GM18498 (cell line): Measurements from ENCODE around the gene IFT122.
A peak's percentile ranks its signal among the peaks of the same experiment; 100 is the strongest.
"Not testable (repeated sequence)": the region's sequence is repeated elsewhere in the genome, so short reads cannot be mapped to it uniquely, and the experiment has no call there.

Experiments used
- ATAC-seq: cut with Tn5 transposase; IDR thresholded peaks from one replicate; pipeline ENCODE4 v1.9.1; 2021; ENCODE audit warnings: mild to moderate bottlenecking, moderate library complexity; ENCODE audit not compliant: unreplicated experiment

The IFT122 gene

DNA sequence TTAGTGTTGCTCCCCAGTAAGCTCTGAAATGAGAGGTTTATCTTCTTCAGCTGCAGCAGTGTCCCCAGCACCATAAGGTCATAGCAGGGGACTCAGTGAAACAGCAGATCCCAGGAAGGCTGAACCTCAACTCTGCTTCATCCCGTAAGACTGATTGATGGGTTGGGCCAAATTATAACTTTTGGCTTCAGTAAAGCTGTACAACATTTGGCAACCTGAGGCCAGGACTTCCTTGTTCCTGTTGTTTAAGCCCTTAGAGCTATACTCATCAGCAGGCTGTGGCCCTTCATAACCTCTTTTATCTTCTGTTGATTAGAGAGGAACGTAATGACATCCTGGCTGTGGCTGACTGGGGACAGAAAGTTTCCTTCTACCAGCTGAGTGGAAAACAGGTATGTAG, 29.0 kb downstream of the IFT122 start:
- ATAC-seq, result no peak

DNA sequence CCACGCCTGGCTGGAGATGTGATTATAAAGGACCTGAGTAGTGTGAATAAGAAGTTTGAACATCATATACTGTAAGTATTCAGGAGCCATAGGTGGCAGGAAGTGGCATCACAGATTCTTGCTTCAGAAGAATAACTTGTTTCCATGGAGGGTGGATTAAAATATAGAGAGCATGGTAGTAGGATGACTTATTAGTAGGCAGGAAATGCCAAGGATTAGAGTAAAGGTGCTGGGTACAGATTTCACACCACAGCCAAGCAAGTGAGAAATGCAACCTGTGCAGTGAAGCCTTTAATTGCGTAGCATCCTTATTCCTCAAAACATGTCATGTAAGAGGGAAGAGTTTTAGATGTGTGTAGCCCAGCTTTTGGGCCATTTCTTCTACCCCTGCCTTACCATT, 30.8 kb downstream of the IFT122 start:
- ATAC-seq, result no peak

DNA sequence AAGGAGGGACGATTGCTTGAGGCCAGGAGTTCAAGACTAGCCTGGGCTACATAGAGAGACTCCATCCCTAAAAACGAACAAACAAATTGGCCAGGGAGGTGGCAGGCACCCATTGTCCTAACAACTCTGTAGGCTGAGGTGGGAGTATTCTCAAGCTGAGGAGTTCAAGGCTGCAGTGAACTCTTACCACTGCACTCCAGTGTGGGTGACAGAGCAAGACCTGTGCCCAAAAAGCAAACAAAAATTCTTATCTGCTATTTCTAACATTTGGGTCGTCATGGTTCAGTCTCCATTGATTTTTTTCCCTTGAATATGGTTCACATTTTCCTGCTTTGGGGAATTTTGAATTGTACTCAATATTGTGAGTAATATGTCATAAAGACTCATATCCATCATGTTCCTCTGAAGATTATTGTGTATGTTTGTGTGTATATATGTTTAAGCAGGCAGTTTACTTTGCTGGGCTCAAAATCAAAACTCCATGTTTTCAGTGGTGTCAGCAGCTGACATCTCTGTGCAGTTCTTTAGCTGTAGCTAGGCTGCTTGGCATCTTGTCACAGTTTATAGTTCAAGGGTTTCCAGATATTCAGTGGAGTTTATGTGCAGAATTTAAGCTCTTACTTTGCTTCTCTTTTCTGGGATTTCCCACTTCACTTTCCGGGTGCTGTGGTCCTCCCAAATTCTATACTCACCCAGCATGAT, 33.2 kb downstream of the IFT122 start:
- ATAC-seq, result no peak

DNA sequence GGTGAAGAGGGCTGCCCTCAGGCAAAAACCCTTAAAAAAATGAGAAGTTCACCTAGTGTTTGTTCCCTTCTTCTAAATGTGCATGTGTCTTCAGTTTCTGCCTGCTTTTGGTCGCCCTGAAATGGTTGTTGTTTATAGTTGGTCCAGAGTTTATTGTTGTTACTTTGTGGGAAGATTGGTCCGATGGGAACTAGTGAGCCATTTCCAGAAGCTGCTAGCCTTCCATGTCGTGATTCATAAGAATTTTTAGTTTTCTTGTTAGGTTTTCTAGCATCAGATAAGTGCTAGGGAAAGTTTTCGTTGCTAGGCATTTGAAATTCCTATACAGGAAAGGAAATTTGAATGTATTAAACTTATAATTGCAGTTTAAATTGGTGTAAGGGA, 33.7 kb downstream of the IFT122 start:
- no peak for ATAC-seq

DNA sequence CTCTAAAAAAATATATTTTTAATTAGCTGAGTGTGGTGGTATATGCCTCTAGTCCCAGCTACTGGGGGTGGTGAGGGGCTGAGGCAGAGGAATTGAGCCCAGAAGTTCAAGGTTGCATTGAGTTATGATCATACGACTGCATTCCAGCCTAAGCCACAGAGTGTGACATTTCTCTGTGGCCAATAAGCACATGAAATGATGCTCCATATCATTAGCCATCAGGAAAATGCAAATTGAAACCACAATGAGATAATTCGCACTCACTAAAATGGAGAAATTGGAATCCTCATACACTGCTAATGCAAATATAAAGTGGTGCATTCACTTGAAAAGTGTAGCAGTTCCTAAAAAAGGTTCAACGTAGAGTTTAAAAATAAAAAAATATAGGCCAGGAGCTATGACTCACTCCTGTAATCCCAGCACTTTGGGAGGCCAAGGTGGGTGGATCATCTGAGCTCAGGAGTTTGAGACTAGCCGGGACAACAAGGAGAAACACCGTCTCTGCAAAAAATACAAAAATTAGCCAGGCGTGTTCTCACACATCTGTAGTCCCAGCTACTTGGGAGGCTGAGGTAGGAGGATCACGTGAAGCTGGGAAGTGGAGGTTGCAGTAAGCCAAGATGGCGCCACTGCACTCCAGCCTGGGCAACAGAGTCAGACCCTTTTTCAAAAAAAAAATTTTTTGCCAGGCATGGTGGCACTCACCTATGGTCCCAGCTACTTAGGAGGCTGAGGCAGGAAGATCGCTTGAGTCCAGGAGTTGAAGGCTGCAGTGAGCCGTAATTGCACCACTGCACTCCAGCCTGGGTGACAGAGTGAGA, 35.2 kb downstream of the IFT122 start:
- ATAC-seq, result no peak

DNA sequence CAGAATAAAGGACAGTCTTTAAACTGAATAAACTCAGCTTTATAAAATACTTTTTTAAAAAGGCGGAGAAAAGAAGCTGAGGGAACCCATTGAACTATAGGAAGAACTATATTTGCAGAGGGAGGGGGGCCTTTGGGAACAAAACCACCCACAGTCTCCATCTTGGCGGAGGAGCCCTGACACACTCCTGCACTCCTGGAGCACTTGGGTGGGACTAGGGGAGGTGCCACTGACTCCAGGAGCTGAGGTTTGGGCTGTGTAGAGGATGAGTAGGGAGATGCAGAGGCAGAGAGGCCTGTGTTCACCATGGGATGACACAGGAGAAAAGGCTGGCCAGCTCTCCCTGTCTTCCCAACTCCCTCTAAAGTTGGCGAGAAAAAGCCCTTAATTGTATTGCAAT, 35.8 kb downstream of the IFT122 start:
- ATAC-seq, result no peak

DNA sequence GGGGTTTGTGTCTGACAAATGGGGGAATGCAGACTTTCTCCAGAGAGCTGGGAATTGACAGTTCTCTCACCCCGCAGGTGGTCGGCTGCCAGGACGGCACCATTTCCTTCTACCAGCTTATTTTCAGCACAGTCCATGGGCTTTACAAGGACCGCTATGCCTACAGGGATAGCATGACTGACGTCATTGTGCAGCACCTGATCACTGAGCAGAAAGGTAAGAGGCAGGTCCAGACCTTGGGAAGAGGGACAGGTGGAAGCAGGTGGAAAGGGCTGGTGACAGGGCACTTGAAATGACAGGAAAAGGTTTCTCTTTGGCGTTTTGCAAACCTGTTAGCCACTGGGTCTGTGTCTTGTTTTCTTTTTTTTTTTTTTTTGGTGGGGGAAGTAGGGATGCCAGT, 36.6 kb downstream of the IFT122 start:
- no peak for ATAC-seq

DNA sequence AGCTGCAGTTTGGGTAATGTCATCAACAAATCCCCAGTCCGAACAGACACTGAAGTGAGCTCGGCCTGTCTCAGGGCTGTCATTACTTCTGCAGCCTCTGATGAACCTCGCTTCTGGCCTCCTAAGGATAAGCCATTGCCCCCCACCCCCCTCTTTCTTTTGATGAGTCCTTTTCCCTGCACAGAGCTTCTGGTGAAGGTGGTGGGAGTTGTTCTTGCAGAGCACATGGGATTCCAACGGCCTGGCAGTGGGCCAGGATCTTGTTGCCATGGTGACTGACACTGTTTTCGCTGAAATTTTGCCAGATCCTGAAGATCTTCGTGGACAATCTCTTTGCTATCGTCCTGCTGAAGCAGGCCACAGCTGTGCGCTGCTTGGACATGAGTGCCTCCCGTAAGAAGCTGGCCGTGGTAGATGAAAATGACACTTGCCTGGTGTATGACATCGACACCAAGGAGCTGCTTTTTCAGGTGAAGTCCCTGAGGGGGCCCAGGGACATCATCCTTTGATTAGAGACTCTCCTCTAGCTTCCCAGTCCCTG, 41.3 kb downstream of the IFT122 start:
- ATAC-seq, result not testable (repeated sequence)

DNA sequence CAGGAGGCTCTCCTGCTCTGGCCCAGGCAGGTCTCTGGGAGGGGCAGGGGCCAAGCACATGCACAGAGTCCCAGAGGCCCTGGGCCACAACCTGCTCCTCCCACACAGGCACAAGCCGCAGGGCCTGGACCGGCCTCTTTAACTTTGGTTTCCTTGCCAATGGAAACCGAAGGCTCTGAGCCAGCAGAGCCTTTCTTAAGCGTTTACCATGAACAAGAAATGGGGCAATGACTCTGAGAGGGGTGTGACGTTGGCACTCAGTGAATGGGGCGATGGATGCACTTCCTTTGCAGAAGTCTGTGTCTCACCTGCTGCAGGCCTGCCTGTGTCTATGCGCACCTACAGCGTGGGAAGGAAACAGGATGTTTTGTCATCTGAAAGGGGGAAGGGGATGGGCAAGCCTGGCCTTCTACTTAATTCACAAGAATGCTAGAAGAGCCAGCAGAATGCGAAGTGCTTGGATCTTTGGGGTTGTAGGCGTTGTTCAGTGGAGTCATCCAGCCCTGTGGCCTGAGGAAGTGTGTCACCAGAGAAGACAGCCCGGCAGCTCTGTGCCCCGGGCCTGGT, 41.8 kb downstream of the IFT122 start:
- no peak for ATAC-seq

DNA sequence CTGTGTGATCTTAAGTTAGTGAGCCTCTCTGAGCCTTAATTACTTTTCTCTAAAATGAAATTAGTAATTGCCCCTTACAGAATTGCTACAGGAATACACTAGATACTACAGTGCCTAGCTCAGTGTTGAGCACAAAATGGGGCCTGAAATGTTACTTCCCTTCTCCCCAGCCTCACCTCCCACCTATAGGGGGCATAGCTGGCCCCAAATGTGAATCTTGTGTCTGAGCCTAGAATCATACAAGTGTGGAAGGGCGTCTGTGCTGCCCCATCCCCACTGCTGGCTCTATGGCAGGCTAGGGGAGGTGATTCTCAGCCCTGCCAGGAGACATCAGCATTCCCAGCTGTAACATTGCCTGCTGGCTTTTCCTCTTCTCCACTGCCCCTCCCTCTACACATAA, 42.7 kb downstream of the IFT122 start:
- ATAC-seq, result no peak

DNA sequence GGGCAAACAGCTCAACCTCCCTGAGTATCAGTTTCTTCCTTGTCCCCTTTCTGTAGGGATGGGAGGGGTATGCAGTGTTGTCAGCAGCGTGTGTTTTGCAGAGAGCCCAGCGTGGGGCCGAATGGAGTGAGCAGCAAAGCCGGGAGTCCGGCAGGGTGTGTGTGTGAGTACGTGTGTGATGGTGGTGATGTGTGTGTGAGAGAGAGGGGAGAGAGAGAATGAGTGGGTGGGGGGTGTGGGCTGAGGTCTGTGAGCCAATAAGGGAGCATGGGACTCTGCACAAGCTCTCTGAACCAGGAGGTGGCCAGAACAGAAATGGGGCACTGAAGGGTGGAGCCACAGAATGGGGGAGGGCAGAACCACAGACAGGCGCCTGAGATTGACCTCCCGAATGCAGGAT, 43.8 kb downstream of the IFT122 start:
- no peak for ATAC-seq

DNA sequence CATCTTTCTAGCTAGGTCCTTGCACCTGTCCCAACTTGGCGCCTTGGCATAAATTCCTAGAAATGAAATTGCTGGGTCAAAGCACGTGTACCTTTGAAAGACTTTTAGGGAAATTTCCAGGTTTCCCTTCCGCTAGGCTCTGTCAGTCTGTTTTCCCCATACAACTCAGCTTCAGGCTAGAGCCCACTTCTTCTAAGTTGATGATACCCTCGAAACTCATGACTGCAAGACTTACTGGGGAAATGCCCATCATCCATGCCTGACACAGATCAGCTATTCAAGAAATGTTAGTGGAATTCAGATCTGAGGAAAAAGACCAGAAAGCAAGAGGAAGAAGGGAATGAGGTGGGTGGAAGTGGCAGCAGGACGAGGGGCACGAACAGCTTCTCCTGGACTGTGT, 45.1 kb downstream of the IFT122 start:
- not testable (repeated sequence) for ATAC-seq

DNA sequence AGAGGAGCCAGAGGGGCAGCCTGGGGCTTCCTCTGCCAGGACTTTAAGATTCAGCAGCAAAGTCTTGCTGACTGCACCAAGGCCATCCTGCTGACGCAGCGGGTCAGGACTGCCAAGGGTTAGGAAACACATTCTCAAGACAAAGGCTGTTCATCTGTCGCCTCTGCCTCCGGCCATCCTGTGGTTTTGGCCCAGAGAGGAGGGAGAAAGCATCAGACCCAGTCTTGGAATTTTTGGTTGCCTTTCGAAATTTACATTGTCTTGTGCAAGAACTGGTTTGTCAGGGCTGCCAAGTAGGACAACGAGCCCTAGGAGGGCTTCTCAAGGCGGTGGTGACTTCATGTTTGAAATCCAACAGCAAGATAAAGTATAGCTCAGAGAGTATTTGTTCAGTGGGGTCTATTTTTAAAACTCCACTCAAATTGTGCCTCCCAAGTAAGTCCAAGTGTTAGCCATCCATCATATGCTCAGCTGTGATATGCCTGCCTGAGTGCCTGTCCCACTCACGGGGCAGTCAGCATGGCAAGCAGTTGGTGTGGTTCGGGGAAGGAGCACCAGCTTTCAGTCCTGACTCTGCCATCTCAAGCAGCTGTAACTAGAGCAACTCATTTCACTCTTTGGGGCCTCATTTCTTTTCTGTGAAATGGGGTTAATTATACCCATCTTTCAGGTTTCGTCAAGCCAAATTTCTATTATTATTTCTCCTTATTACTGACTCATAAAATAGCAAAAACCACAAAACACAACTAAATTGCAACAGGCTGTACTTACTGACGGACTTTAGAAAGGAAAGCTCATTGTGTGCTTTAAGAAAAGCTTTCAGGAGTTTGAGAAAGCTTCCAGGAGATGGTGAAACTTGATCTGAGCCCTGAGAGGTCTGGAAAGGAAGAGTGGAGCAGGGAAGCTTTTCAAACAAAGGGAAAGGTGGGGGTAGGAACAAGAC, 46.0 kb downstream of the IFT122 start:
- no peak for ATAC-seq

DNA sequence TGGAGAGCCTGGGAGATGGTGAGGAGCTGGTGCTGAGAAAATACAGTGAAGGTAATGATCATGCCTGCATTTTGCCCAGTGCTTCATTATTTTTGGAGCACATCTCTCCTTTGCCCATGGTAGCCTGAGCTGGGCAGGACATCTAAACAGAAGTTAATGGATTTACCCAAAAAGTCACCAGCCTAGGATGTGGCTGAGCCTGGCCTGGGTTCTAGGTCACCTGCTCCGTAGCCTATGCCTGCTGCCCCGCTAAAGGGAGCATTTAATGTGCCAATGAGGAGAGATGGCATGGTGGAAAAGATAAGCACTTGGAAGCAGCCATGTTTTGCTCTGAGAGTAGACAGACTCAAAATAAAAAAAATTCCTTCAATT, 46.6 kb downstream of the IFT122 start:
- no peak for ATAC-seq

DNA sequence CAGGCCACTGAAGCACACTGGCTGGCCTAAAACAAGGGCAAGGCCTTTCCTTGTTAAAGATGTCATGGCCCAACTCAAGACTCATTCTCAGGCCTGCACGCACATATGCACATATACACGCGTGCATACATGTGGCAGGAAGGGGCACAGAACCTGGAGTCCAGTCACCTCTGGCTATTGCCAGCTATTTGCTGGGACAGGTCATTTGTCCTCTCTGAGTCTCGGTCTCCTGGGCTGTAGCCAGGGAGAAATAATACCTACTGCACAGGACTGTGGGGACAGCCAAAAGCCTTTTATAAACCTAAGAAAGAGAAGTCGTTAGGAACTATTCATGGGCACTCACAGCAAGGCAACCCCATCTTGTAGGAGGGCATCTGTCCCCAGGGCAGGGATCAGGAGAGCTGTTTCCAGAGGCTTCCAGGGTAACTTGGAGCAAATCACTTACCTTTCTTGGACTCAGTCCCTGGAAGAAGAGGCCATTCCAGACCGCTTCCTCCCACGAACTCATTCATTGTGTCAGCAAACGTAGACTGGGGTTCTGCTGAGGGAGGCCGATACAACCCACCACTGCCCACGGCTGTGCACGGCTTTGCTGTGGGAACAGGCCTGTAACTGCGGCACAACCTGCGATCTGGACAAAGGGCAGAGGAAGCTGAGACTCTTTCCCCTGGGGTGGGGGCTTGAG, 47.3 kb downstream of the IFT122 start:
- no peak for ATAC-seq

DNA sequence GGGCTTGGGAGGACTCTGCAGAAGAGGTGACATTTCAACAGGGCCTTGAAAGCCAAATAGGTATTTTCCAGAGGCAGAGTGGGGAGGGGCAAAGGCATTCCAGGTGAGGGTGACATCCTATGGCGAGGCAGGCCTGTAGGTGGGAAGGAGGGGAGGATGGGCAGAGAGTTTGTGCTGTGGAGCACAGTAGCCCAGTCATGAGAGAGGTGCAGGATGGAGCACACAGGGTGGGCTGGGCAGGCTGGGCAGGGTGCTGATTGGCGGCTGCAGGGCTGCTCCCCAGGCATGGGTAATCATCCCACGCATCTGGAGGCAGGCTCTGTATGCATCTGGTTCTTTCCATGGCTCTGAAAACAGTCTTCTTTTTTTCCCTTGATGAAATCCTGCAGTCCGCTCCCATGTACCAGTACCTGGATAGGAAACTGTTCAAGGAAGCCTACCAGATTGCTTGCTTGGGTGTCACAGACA, 47.9 kb downstream of the IFT122 start:
- ATAC-seq, result not testable (repeated sequence)

DNA sequence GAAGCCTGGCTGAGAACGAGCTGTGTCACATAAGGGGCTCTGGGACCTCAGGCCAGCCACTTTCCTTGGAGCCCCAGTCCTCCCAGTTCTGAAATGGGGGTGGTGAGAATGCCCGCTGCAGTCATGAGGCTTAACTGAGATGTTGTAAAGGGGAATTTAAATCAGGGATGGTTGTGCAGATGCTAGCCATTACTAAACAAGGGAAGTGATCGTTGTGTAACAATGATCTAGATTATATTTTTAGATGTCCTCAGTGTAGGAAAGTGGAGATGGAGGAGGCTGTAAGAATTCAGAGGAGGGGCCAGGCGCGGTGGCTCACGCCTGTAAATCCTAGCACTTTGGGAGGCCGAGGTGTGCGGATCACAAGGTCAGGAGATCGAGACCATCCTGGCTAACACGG, 49.2 kb downstream of the IFT122 start:
- ATAC-seq, result not testable (repeated sequence)

DNA sequence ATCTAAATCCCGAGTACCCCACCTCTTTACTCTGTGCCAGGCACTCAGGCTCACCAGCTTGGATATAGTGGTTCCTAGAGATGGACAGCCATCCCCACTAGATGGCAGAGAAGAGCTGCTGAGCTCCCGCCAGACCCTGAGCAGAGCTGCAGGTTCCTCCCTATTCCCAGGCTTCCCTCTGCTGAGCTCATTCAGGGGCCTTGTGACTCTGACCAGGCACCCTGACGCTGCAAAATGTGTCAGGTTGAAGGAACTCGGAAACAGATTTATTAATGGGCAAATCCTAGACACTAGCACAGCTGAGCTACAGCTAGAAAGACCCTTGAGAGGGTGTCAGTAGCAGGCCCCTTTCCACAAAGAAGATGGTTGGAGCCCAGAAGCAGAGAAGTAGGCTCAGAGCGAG, 50.2 kb downstream of the IFT122 start:
- peak; percentile 84 for ATAC-seq

DNA sequence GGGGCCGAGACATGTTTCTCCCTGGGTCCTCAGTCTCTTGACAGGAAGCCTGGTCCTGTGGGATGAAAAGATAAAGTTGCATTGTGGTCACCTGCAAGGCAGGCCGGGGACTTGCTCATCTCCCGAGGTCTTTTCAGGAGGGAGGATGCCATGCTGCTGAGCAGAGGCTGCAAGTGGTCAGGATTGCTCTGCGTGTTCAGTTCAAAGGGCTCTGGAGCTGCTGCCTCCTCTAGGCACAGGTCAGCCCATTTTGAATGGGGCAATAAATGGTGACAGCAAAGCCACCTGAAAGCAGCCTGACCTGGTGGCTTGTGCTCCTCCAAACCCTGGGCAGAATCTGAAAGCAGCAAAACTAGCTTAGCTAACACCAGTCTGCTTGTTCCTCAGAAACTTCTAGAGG, 51.1 kb downstream of the IFT122 start:
- not testable (repeated sequence) for ATAC-seq

DNA sequence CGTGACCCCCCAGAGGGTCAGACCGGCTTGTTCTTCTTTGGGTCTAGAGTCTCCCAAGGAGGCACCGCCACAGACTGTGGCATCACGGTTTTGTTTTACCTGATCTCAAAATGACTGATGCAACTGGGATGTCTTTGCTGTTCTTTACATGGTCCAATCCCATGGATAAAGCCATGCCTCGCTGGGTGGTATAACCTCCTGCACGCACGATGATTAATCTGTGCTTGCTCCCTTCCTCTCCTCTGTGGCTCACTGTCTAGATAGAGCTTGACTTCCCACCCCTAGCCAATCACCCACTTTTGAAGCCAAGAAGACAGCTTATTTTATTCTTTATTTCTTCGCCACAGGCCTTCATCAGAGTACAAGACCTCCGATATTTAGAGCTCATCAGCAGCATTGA, 51.8 kb downstream of the IFT122 start:
- no peak for ATAC-seq
